Bronchial epithelial cell (primary cell): ENCODE results near the gene DIPK1C. TPM values are rescaled to one million over a fixed set of nuclear protein-coding genes. Genes with fewer than 3 reads are reported as not detected.

Experiments
- DNase-seq: peaks from one replicate; pipeline ENCODE4 v3.0.0-alpha.2; 2010; ENCODE audit warnings: low read depth
- FAIRE-seq: peaks from 2 replicates; lab custom pipeline; 2011; peaks lifted over from hg19 to GRCh38; lab: Jason Lieb, UNC
- H3K27me3 ChIP-seq: 2 replicates; pipeline ENCODE4 v1.5.1; 2011; ENCODE audit warnings: low read length; ENCODE audit not compliant: control insufficient read depth, insufficient read depth
- H3K36me3 ChIP-seq: 2 replicates; pipeline ENCODE4 v1.5.1; 2011; ENCODE audit warnings: low read length; ENCODE audit not compliant: control insufficient read depth, insufficient read depth
- H3K4me3 ChIP-seq: 2 replicates; pipeline ENCODE4 v1.5.1; 2011; ENCODE audit warnings: mild to moderate bottlenecking, low read depth, low read length, control low read depth
- CTCF ChIP-seq: IDR thresholded peaks from 2 replicates; pipeline ENCODE4 v1.5.1; 2011; ENCODE audit warnings: mild to moderate bottlenecking, moderate library complexity, low read length, control low read depth, inconsistent platforms; ENCODE audit not compliant: insufficient read depth, severe bottlenecking
- total RNA-seq: library from RNA; depleted of rRNA; stranded (reverse); fragments of >200 nt; gene quantifications from 2 replicates; pipeline ENCODE4 v1.2.1, GENCODE V29; 2014

DIPK1C gene
- total RNA-seq, 1 donor from 2014 or later = not detected

GRCh38 chr18:74430806-74431571, 26.1 kb downstream of the DIPK1C start:
- H3K36me3 ChIP-seq = no peaks in the 10 kb centered on the region
- FAIRE-seq (no peak), DNase-seq (no peak)
- H3K27me3 ChIP-seq = no peaks in the 10 kb centered on the region
- no peak overlapping the region for H3K4me3 ChIP-seq
- no peak for TF ChIP-seq CTCF

GRCh38 chr18:74430231-74430630, 26.9 kb downstream of the DIPK1C start:
- no peak overlapping the region for H3K4me3 ChIP-seq
- H3K36me3 ChIP-seq = no peaks in the 10 kb centered on the region
- DNase-seq (no peak), FAIRE-seq (no peak)
- no peak for TF ChIP-seq CTCF
- no peaks in the 10 kb centered on the region for H3K27me3 ChIP-seq

- FAIRE-seq (no peak), DNase-seq (no peak)
- no peak for TF ChIP-seq CTCF
- H3K36me3 ChIP-seq = no peaks in the 10 kb centered on the region
- no peak overlapping the region for H3K4me3 ChIP-seq
- H3K27me3 ChIP-seq = no peaks in the 10 kb centered on the region
Measured at GRCh38 chr18:74429096-74429495, 28.0 kb downstream of the DIPK1C start.

GRCh38 chr18:74427442-74428112, 29.5 kb downstream of the DIPK1C start:
- no peak for TF ChIP-seq CTCF
- Histone ChIP-seq H3K36me3 (no peaks in the 10 kb centered on the region), H3K27me3 (no peaks in the 10 kb centered on the region), H3K4me3 (no peak overlapping the region)
- no peak for FAIRE-seq
- DNase-seq = no peak

GRCh38 chr18:74425876-74426275, 31.2 kb downstream of the DIPK1C start:
- FAIRE-seq (no peak), DNase-seq (no peak)
- Histone ChIP-seq H3K4me3 (no peak overlapping the region), H3K27me3 (no peaks in the 10 kb centered on the region), H3K36me3 (no peaks in the 10 kb centered on the region)
- no peak for TF ChIP-seq CTCF

GRCh38 chr18:74425161-74425560, 31.9 kb downstream of the DIPK1C start:
- Histone ChIP-seq H3K27me3 (no peaks in the 10 kb centered on the region), H3K36me3 (no peaks in the 10 kb centered on the region), H3K4me3 (no peak overlapping the region)
- no peak for TF ChIP-seq CTCF
- no peak for FAIRE-seq
- DNase-seq = no peak
